ENCODE data around the gene CNDP2. TPM values are rescaled to one million over a fixed set of nuclear protein-coding genes. Genes with fewer than 3 reads are reported as not detected.

Gene CNDP2
- total RNA-seq, 1 donor from 2014 or later: 198 TPM

- no peak for TF ChIP-seq CTCF (IDR thresholded peaks at IDR 0.05; ENCODE audit: unreplicated experiment)
- H3K27me3 Mint-ChIP-seq (ENCODE audit: low read depth): peaks cover 2% of the 10 kb centered on the region
- no peak overlapping the region for H3K27ac Mint-ChIP-seq
- peaks cover 16% of the 10 kb centered on the region for H3K4me1 Mint-ChIP-seq
- H3K36me3 Mint-ChIP-seq: no peaks in the 10 kb centered on the region
- H3K4me3 Mint-ChIP-seq: no peak overlapping the region
- no peaks in the 10 kb centered on the region for H3K9me3 Mint-ChIP-seq
- DNase-seq (ENCODE audit: low spot score in 2 of 2, unreplicated experiment in 2 of 2): no peak
Observed at GRCh38 chr18:74488864-74489263, 7.3 kb upstream of the CNDP2 start.

GRCh38 chr18:74489676-74490075 lies 6.5 kb upstream of the CNDP2 start:
- Mint-ChIP-seq H3K4me3 (no peak overlapping the region), H3K27ac (no peak overlapping the region)

GRCh38 chr18:74492259-74492658 lies 3.9 kb upstream of the CNDP2 start:
- H3K9me3 Mint-ChIP-seq: no peaks in the 10 kb centered on the region
- no peak for DNase-seq (ENCODE audit: low spot score in 2 of 2, unreplicated experiment in 2 of 2)
- TF ChIP-seq CTCF (IDR thresholded peaks at IDR 0.05; ENCODE audit: unreplicated experiment): no peak
- H3K27ac Mint-ChIP-seq: no peak overlapping the region
- no peak overlapping the region for H3K4me3 Mint-ChIP-seq
- H3K27me3 Mint-ChIP-seq (ENCODE audit: low read depth): peaks cover 2% of the 10 kb centered on the region
- no peaks in the 10 kb centered on the region for H3K36me3 Mint-ChIP-seq
- peaks cover 14% of the 10 kb centered on the region for H3K4me1 Mint-ChIP-seq

More at GRCh38 chr18:74489676-74490075, 6.5 kb upstream of the CNDP2 start:
- no peak for TF ChIP-seq CTCF (IDR thresholded peaks at IDR 0.05; ENCODE audit: unreplicated experiment)
- Mint-ChIP-seq H3K9me3 (no peaks in the 10 kb centered on the region), H3K27me3 (ENCODE audit: low read depth) (peaks cover 2% of the 10 kb centered on the region), H3K4me1 (peaks cover 14% of the 10 kb centered on the region), H3K36me3 (no peaks in the 10 kb centered on the region)
- no peak for DNase-seq (ENCODE audit: low spot score in 2 of 2, unreplicated experiment in 2 of 2)

- peak; percentile 23 for TF ChIP-seq CTCF (IDR thresholded peaks at IDR 0.05; ENCODE audit: unreplicated experiment)
- peaks cover 24% of the 10 kb centered on the region for H3K4me1 Mint-ChIP-seq
- peaks cover 2% of the 10 kb centered on the region for H3K27me3 Mint-ChIP-seq (ENCODE audit: low read depth)
- H3K9me3 Mint-ChIP-seq: no peaks in the 10 kb centered on the region
- no peak overlapping the region for H3K4me3 Mint-ChIP-seq
- no peak overlapping the region for H3K27ac Mint-ChIP-seq
- H3K36me3 Mint-ChIP-seq: no peaks in the 10 kb centered on the region
- no peak for DNase-seq (ENCODE audit: low spot score in 2 of 2, unreplicated experiment in 2 of 2)
Observed at GRCh38 chr18:74493689-74494088, 2.5 kb upstream of the CNDP2 start.

GRCh38 chr18:74494514-74494913 lies 1.6 kb upstream of the CNDP2 start:
- no peak for TF ChIP-seq CTCF (IDR thresholded peaks at IDR 0.05; ENCODE audit: unreplicated experiment)
- no peak overlapping the region for H3K27ac Mint-ChIP-seq
- peaks cover 29% of the 10 kb centered on the region for H3K4me1 Mint-ChIP-seq
- DNase-seq (ENCODE audit: low spot score in 2 of 2, unreplicated experiment in 2 of 2): no peak
- H3K4me3 Mint-ChIP-seq: no peak overlapping the region
- H3K36me3 Mint-ChIP-seq: no peaks in the 10 kb centered on the region
- H3K9me3 Mint-ChIP-seq: no peaks in the 10 kb centered on the region
- peaks cover 2% of the 10 kb centered on the region for H3K27me3 Mint-ChIP-seq (ENCODE audit: low read depth)

Data from mesothelial cell of epicardium (in vitro differentiated cells).